A673 (cell line): Measurements from ENCODE around the gene GIMAP6. TPM values are rescaled to one million over a fixed set of nuclear protein-coding genes. Genes with fewer than 3 reads are reported as not detected.

Experiments
- BruUV-seq: library from RNA; stranded (reverse); fragments of 400-500 nt; replicated peaks from 2 replicates; lab custom pipeline; 2021; lab: Mats Ljungman, UMichigan
- CTCF ChIA-PET: fragments of 300-600 bp; sonication (Branson Sonifier 250); formaldehyde crosslinking; loops from one replicate; lab custom pipeline; 2022; ENCODE audit warnings: antibody characterized with exemption; lab: Charles Lee
- POLR2A ChIA-PET: fragments of 300-600 bp; sonication (Branson Sonifier 250); formaldehyde crosslinking; loops from one replicate; lab custom pipeline; 2022; ENCODE audit warnings: antibody characterized with exemption; ENCODE audit not compliant: low non-redundant PET; lab: Charles Lee
- DNase-seq: peaks from one replicate; pipeline ENCODE4 v3.0.0-alpha.2; 2015; ENCODE audit warnings: low spot score
- H3K27ac ChIP-seq: fragments of 200-600 bp; sonication (generic); 2 replicates; pipeline ENCODE4 v1.5.1; 2016; ENCODE audit warnings: mixed run types, low read depth, mild to moderate bottlenecking, mixed read lengths, antibody characterized with exemption, low read length; ENCODE audit not compliant: poor library complexity, severe bottlenecking
- H3K27me3 ChIP-seq: fragments of 200-600 bp; sonication (generic); replicated peaks from 2 replicates; pipeline ENCODE4 v1.6.1; 2017; ENCODE audit warnings: mixed run types, low read depth, mild to moderate bottlenecking, mixed read lengths, antibody characterized with exemption, low read length; ENCODE audit not compliant: insufficient read depth, poor library complexity
- H3K36me3 ChIP-seq: fragments of 200-600 bp; sonication (generic); 2 replicates; pipeline ENCODE4 v1.6.1; 2016; ENCODE audit warnings: mixed run types, mild to moderate bottlenecking, mixed read lengths, antibody characterized with exemption, low read length; ENCODE audit not compliant: insufficient read depth, poor library complexity, severe bottlenecking
- H3K4me1 ChIP-seq: fragments of 200-600 bp; sonication (generic); 2 replicates; pipeline ENCODE4 v1.6.1; 2017; ENCODE audit warnings: mixed run types, mild to moderate bottlenecking, mixed read lengths, antibody characterized with exemption, low read length; ENCODE audit not compliant: insufficient read depth, poor library complexity, severe bottlenecking
- H3K4me3 ChIP-seq: fragments of 200-600 bp; sonication (generic); 2 replicates; pipeline ENCODE4 v1.5.1; 2016; ENCODE audit warnings: low read depth, mixed run types, mild to moderate bottlenecking, mixed read lengths, low read length; ENCODE audit not compliant: poor library complexity, severe bottlenecking
- H3K9me3 ChIP-seq: fragments of 200-600 bp; sonication (generic); 2 replicates; pipeline ENCODE4 v1.6.1; 2016; ENCODE audit warnings: mixed run types, low read depth, mild to moderate bottlenecking, mixed read lengths, antibody characterized with exemption, low read length; ENCODE audit not compliant: poor library complexity, severe bottlenecking
- CTCF ChIP-seq: fragments of 300-800, 200-600 bp; sonication (generic); conservative IDR thresholded peaks from 2 replicates; pipeline ENCODE4 v1.5.1; 2017; ENCODE audit warnings: low read depth, mild to moderate bottlenecking, antibody characterized with exemption, low read length, moderate library complexity, mixed read lengths
- EZH2 ChIP-seq: fragments of 200-600 bp; sonication (generic); IDR thresholded peaks from 2 replicates; pipeline ENCODE4 v1.6.1; 2017; ENCODE audit warnings: borderline replicate concordance, low read depth, mild to moderate bottlenecking, mixed read lengths, antibody characterized with exemption, low read length; ENCODE audit not compliant: poor library complexity, severe bottlenecking
- intact Hi-C: fragments of 100-400 bp; cut with micrococcal nuclease; formaldehyde crosslinking; loops from one replicate; pipeline ENCODE4 v1.10.0; 2022; ENCODE audit not compliant: unreplicated experiment
- total RNA-seq: library from RNA; stranded (reverse); gene quantifications from 2 replicates; pipeline ENCODE4 v1.2.3, GENCODE V29; 2021

GIMAP6 gene
- total RNA-seq, 1 experiment from 2014 or later = not detected

- intact Hi-C loops = no loop called here
- Histone ChIP-seq H3K4me1 (no peaks in the 10 kb centered on the region), H3K36me3 (no peaks in the 10 kb centered on the region), H3K27me3 (no peaks in the 10 kb centered on the region), H3K27ac (no peak overlapping the region), H3K9me3 (no peaks in the 10 kb centered on the region), H3K4me3 (no peak overlapping the region)
- POLR2A ChIA-PET = no interaction called here
- CTCF ChIA-PET = no interaction called here
- no TSS peak for BruUV-seq
- no peak for DNase-seq
- no peak for TF ChIP-seq CTCF
- no peak for TF ChIP-seq EZH2
These were observed 930 bp downstream of the GIMAP6 start for GRCh38 chr7:150631084-150631826.

GRCh38 chr7:150629347-150629746, 2.8 kb downstream of the GIMAP6 start:
- H3K27me3 ChIP-seq = peaks cover 6% of the 10 kb centered on the region
- POLR2A ChIA-PET = no interaction called here
- H3K27ac ChIP-seq = no peak overlapping the region
- H3K4me3 ChIP-seq = no peak overlapping the region
- H3K9me3 ChIP-seq = no peaks in the 10 kb centered on the region
- CTCF ChIA-PET = no interaction called here
- no peak for TF ChIP-seq CTCF
- TF ChIP-seq EZH2 = no peak
- BruUV-seq = no TSS peak
- no peaks in the 10 kb centered on the region for H3K36me3 ChIP-seq
- no peak for DNase-seq
- H3K4me1 ChIP-seq = no peaks in the 10 kb centered on the region
- intact Hi-C loops = no loop called here

GRCh38 chr7:150627959-150628358, 4.2 kb downstream of the GIMAP6 start:
- TF ChIP-seq CTCF (no peak), EZH2 (no peak)
- no peaks in the 10 kb centered on the region for H3K4me1 ChIP-seq
- no TSS peak for BruUV-seq
- H3K9me3 ChIP-seq = no peaks in the 10 kb centered on the region
- H3K27ac ChIP-seq = no peak overlapping the region
- no peak for DNase-seq
- H3K4me3 ChIP-seq = no peak overlapping the region
- H3K36me3 ChIP-seq = no peaks in the 10 kb centered on the region
- POLR2A ChIA-PET = no interaction called here
- CTCF ChIA-PET = no interaction called here
- intact Hi-C loops = no loop called here
- peaks cover 6% of the 10 kb centered on the region for H3K27me3 ChIP-seq
